Activated naive CD4-positive, alpha-beta T cell treated with anti-CD3 and anti-CD28 coated beads, Interleukin-2, amount 10 ng/mL, durations not matched to agents 7 days and 5 days (primary cell): ENCODE results near the gene IL24.

Experiments used
- CTCF ChIA-PET: fragments of 350-600 bp; sonication (Branson Sonifier 250); formaldehyde crosslinking; loops from one replicate; lab custom pipeline; 2021; ENCODE audit warnings: antibody characterized with exemption; lab: Charles Lee
- DNase-seq: peaks from one replicate; pipeline ENCODE4 v3.0.0-alpha.2; 2020
- H3K27ac Mint-ChIP-seq: one replicate; pipeline ENCODE4 v1.8.0; 2021; ENCODE audit warnings: mild to moderate bottlenecking, moderate library complexity, mixed read lengths
- H3K27me3 Mint-ChIP-seq: one replicate; pipeline ENCODE4 v1.8.0; 2021; ENCODE audit warnings: mild to moderate bottlenecking, mixed read lengths
- H3K36me3 Mint-ChIP-seq: one replicate; pipeline ENCODE4 v1.8.0; 2021; ENCODE audit warnings: mixed read lengths
- H3K4me1 Mint-ChIP-seq: one replicate; pipeline ENCODE4 v1.8.0; 2021; ENCODE audit warnings: mixed read lengths
- H3K4me3 Mint-ChIP-seq: one replicate; pipeline ENCODE4 v1.8.0; 2021; ENCODE audit warnings: mild to moderate bottlenecking, moderate library complexity, mixed read lengths
- H3K9me3 Mint-ChIP-seq: one replicate; pipeline ENCODE4 v1.8.0; 2021; ENCODE audit warnings: mixed read lengths

The IL24 gene

DNA sequence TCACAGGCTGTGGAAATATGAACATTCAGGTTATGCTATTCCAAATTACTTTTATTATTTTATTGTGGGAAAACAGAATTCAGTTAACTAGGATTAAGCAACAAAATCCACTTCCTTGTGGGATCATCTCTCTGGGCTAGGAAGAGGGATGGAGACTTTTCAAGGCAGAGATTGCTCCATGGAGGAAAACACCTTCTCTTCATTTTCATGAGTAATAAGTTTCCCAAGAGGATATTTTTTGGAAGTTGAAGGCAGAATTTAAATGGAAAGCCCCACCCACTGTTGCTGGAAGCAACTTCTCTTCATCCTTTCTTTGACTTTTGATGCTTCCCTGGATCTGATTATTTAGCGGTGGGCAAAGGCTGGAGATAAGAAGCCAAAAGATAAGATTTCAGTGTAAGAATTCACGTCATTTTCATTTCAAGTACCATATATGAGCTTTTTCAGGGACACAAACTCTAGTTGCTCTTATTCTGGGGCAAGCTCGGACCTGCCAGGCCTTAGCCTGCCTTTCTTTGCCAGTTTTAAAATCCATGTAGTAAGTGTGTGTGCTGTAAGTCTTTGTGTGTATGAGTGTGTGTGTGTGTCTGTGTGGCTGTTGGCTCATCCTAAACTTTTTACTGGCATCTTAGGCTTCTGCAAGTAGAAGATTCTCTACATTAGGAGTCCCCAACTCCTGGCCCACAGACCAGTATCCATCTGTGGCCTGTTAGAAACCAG is 11.7 kb upstream of the IL24 start:
- Mint-ChIP-seq H3K9me3 (no peaks in the 10 kb centered on the region), H3K27me3 (peaks cover 31% of the 10 kb centered on the region), H3K27ac (no peak overlapping the region), H3K4me3 (no peak overlapping the region), H3K4me1 (peaks cover 20% of the 10 kb centered on the region), H3K36me3 (no peaks in the 10 kb centered on the region)
- CTCF ChIA-PET = interaction anchor here (0.9 to 1.4 kb wide), 3 partner anchors 9 to 96 kb away, joined by 4 to 5 read pairs (median 4); partner anchors contain the start of gene IL20
- no peak for DNase-seq

DNA sequence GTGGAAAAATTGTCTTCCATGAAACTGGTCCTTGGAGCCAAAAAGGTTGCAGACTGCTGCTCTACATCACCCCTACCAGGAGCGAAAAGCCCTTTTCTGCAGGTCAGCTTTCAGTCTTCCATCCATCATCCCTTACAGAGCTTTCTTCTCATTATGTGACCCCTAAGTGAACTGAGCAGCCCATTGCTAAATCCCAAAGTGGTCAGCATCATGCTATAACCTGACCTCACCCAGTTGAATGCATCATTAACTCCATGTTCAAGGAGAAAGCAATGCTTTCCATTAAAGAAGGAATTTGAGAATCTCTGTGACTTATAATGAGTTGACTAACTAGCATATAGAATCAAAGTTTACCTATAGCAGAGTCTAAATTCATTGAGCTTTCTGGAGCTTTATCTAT is 10.4 kb upstream of the IL24 start:
- H3K9me3 Mint-ChIP-seq = peaks cover 4% of the 10 kb centered on the region
- H3K27ac Mint-ChIP-seq = no peak overlapping the region
- H3K27me3 Mint-ChIP-seq = peaks cover 31% of the 10 kb centered on the region
- H3K4me1 Mint-ChIP-seq = peaks cover 34% of the 10 kb centered on the region
- H3K4me3 Mint-ChIP-seq = no peak overlapping the region
- DNase-seq = no peak
- peaks cover 4% of the 10 kb centered on the region for H3K36me3 Mint-ChIP-seq
- CTCF ChIA-PET = interaction anchor here (0.6 to 1.2 kb wide), 5 partner anchors 21 to 420 kb away, joined by 3 read pairs; no protein-coding TSS in a partner anchor

DNA sequence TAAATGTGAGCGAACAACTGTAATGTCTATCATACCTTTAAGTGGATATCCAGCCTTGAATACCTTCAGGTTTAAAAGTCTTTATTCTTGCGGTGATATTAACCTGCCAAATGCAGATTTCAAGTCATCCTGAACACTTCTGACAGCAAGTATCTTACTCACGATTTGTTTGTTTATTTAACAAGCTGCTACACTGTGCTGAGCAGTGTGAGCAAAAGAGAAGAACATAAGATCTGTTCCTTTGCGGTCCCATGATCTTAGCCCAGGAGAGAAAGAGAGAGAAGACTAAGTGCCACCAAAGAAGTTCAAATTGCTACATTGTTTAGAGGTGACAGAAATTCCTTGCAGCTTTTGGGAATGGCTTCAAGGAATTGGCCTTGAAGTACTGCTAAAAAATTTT is 9.5 kb upstream of the IL24 start:
- Mint-ChIP-seq H3K27ac (no peak overlapping the region), H3K4me1 (peaks cover 35% of the 10 kb centered on the region), H3K27me3 (peaks cover 31% of the 10 kb centered on the region), H3K9me3 (peaks cover 4% of the 10 kb centered on the region), H3K36me3 (peaks cover 4% of the 10 kb centered on the region), H3K4me3 (no peak overlapping the region)
- DNase-seq = no peak
- CTCF ChIA-PET = interaction anchor here (1.2 kb wide), 2 partner anchors 23 to 24 kb away, joined by 3 read pairs; no protein-coding TSS in a partner anchor

DNA sequence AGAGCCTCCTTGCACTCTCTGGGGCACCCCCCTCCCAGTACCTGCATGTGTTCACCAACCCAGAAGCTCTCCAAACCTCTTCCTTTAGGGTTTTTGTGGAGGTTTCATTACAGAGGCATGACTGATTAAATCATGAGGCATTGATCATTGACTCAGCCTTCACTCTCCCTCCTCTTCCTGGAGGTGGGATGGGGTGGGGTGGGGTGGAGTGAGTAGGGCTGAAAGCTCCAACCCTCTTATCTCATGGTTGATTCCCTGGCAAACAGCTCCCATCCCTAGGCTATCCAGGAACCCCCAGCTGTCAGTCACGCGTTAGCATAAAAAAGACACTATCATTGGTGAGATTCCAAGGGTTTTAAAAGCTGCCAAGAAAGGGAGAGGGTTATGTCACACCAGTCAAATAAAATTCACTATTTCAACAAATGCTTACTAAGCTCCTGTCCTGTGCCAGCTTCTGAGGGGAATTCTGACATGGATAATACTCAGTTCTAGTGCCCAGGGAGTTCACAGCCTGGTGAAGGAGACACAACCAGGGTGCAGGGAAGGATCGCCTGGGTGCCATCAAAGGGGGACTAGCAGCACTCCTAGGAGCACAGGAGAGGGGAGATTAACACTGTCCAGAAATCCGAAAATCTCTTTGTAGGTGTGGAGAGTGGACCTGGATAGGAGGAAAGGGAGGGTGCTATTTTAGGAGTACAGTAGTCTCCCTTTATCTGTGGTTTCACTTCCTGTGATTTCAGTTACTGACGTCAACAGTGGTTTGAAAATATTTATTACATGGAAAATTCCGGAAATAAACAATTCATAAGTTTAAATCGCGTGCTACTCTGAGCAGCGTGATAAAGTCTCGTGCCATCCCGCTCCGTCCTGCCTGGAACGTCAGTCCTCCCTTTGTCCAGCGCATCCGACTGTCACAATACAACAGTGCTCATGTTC is 6.8 kb upstream of the IL24 start:
- CTCF ChIA-PET = interaction anchor here (0.5 to 1.5 kb wide), 2 partner anchors 22 to 26 kb away, joined by 4 read pairs; no protein-coding TSS in a partner anchor
- Mint-ChIP-seq H3K9me3 (peaks cover 4% of the 10 kb centered on the region), H3K27ac (peak overlapping the region; percentile 84), H3K27me3 (peaks cover 22% of the 10 kb centered on the region), H3K4me3 (no peak overlapping the region), H3K4me1 (peaks cover 43% of the 10 kb centered on the region), H3K36me3 (peaks cover 5% of the 10 kb centered on the region)
- no peak for DNase-seq

DNA sequence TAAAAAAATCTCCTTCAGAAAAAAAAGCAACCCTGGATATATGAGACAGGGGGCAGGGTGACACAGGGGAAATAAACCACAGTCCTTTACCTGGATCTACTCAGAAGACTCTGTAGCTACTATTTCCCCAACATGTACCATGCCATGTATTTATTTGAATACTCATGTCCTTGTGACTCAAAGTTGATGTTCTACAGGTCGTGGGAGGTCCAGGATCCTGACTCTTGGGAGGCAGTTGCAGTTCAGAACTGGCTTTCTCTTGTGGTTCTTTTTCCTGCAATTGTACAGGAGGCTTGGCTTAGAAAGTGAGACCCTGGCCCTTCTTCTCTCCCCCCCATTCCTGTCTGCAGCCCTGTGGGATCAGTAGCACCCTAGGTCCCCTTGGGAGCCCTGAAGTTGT is 5.8 kb upstream of the IL24 start:
- no peak for DNase-seq
- Mint-ChIP-seq H3K27me3 (peaks cover 15% of the 10 kb centered on the region), H3K27ac (no peak overlapping the region), H3K4me1 (peaks cover 43% of the 10 kb centered on the region), H3K4me3 (no peak overlapping the region), H3K36me3 (peaks cover 5% of the 10 kb centered on the region), H3K9me3 (peaks cover 4% of the 10 kb centered on the region)
- CTCF ChIA-PET = interaction anchor here (1.2 kb wide), 1 partner anchor 9 kb away, joined by 3 read pairs; no protein-coding TSS in a partner anchor

DNA sequence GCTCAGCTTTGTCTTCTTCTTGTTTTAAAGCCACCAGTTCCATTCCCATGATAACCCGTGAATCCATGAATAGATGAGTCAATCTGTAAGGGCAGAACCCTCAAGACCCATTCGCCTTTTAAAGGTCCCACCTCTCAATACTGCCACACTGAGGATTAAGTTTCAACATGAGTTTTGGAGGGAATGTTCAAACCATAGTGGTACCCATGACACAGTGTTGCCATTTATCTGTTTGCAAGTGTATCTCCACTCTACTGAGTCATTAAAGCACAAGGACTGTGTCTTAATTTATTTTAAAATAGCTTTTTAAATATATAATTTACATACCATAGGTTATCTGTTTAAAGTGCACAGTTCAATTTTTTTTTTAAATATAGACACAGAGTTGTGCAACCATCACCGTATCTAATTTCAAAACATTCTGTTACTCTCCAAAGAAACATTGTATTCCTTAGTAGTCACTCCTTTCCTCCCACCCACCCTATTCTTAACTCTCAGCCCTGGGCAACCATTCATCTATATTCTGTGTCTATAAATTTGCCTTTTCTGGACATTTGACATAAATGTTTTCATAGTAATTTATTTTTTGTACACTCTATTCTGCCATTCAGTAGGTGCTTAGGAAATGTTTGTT is 4.8 kb upstream of the IL24 start:
- no peak for DNase-seq
- H3K27ac Mint-ChIP-seq = no peak overlapping the region
- no peak overlapping the region for H3K4me3 Mint-ChIP-seq
- peaks cover 46% of the 10 kb centered on the region for H3K4me1 Mint-ChIP-seq
- CTCF ChIA-PET = interaction anchor here (1.0 to 1.3 kb wide), 5 partner anchors 8 to 44 kb away, joined by 3 read pairs; partner anchors contain the start of gene IL20
- peaks cover 5% of the 10 kb centered on the region for H3K36me3 Mint-ChIP-seq
- peaks cover 10% of the 10 kb centered on the region for H3K27me3 Mint-ChIP-seq
- H3K9me3 Mint-ChIP-seq = peaks cover 4% of the 10 kb centered on the region

DNA sequence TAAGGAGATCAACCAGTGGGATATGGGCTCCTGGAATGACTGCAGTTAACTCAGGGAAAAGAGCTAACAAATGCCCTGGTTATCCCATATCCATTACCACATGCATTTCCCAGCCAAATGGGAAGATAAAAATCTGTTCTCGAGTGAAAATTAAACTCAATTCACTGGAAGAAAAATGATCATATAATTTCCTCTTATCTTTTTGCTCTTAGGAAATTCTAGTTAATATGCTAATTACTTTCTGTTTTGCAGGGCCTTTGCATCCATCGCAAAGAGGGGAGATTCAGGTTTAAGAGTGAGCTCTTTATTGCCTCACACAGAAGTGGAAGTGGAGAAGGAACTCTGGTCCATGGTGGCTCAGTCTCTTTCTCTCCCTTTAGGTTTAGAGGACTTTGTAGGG is 3.9 kb upstream of the IL24 start:
- Mint-ChIP-seq H3K9me3 (peaks cover 4% of the 10 kb centered on the region), H3K4me1 (peaks cover 45% of the 10 kb centered on the region), H3K27ac (no peak overlapping the region), H3K4me3 (no peak overlapping the region), H3K27me3 (peaks cover 7% of the 10 kb centered on the region), H3K36me3 (peaks cover 5% of the 10 kb centered on the region)
- DNase-seq = no peak
- CTCF ChIA-PET = interaction anchor here (1.2 to 1.3 kb wide), 3 partner anchors 15 to 45 kb away, joined by 3 read pairs; no protein-coding TSS in a partner anchor

DNA sequence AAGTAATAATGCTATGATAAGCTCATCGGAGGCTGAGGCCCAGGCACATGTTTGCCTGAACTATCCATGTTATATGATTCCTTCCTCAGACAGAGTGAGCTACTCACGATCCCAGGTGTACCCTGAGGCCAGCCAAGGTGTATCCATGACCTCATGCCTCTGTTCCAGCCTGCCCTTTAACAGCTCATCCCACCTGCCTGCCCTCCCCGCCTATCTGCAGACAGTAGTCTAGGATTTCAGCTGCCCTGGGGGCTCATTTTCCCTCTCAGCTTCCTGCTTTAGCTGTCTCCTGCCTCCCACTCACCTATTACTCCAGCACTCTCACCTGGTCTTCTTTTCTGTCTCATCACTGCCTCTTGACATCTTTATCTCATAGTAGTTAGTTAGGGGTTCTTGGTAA is 1.9 kb upstream of the IL24 start:
- no peak for DNase-seq
- H3K4me3 Mint-ChIP-seq = no peak overlapping the region
- H3K27ac Mint-ChIP-seq = no peak overlapping the region
- H3K27me3 Mint-ChIP-seq = peaks cover 6% of the 10 kb centered on the region
- H3K36me3 Mint-ChIP-seq = peaks cover 5% of the 10 kb centered on the region
- CTCF ChIA-PET = interaction anchor here (1.1 to 2.0 kb wide), 5 partner anchors 10 to 170 kb away, joined by 3 to 12 read pairs (median 4); no protein-coding TSS in a partner anchor
- peaks cover 32% of the 10 kb centered on the region for H3K4me1 Mint-ChIP-seq
- peaks cover 4% of the 10 kb centered on the region for H3K9me3 Mint-ChIP-seq

DNA sequence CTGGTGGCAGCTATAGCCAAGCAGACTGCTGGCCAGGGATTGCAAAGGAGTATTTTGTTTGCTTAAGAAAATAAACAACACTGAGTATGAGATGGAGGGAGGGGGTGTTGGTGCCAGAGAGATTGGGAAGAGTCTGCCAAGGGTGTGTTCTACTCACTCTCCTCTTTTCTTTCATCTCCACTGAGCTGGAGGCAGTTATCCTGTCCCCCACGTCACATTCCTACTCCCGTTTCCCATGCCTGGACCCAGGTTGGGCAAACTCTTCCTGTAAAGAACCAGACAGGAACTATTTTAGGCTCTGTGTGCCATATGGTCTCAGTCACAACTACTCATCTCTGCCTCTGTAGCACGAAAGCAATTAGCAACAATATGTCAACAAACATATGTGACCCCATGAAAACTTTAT is 1.4 kb upstream of the IL24 start:
- Mint-ChIP-seq H3K4me1 (peaks cover 27% of the 10 kb centered on the region), H3K4me3 (no peak overlapping the region), H3K9me3 (peaks cover 3% of the 10 kb centered on the region), H3K36me3 (peaks cover 4% of the 10 kb centered on the region), H3K27ac (no peak overlapping the region), H3K27me3 (peaks cover 5% of the 10 kb centered on the region)
- DNase-seq = no peak
- CTCF ChIA-PET = interaction anchor here (1.1 to 2.0 kb wide), 3 partner anchors 10 to 16 kb away, joined by 4 to 12 read pairs (median 8); no protein-coding TSS in a partner anchor

DNA sequence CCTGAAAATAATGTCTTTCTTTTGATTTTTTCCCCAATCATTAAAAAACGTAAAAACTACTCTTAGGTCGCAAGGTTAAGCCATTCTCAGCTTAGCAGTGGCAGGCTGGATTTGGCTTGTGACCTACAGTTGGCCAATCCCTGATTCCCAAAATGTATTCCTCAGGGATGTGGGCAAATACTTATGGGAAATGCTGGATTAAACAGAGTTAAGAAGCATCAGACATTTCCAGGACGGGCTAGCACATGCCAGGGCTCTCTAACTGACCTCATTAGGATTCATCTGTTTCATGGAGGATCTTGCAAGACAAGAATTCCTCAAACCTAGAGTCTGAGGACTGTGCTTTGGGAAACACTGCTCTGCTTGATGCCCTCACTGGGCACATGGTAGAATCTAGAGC is 982 bp upstream of the IL24 start:
- Mint-ChIP-seq H3K4me1 (peaks cover 23% of the 10 kb centered on the region), H3K27me3 (peaks cover 5% of the 10 kb centered on the region), H3K4me3 (no peak overlapping the region), H3K27ac (no peak overlapping the region), H3K9me3 (no peaks in the 10 kb centered on the region), H3K36me3 (peaks cover 1% of the 10 kb centered on the region)
- DNase-seq = no peak
- CTCF ChIA-PET = interaction anchor here (1.1 to 1.9 kb wide), 3 partner anchors 10 to 86 kb away, joined by 3 to 8 read pairs (median 4); no protein-coding TSS in a partner anchor

DNA sequence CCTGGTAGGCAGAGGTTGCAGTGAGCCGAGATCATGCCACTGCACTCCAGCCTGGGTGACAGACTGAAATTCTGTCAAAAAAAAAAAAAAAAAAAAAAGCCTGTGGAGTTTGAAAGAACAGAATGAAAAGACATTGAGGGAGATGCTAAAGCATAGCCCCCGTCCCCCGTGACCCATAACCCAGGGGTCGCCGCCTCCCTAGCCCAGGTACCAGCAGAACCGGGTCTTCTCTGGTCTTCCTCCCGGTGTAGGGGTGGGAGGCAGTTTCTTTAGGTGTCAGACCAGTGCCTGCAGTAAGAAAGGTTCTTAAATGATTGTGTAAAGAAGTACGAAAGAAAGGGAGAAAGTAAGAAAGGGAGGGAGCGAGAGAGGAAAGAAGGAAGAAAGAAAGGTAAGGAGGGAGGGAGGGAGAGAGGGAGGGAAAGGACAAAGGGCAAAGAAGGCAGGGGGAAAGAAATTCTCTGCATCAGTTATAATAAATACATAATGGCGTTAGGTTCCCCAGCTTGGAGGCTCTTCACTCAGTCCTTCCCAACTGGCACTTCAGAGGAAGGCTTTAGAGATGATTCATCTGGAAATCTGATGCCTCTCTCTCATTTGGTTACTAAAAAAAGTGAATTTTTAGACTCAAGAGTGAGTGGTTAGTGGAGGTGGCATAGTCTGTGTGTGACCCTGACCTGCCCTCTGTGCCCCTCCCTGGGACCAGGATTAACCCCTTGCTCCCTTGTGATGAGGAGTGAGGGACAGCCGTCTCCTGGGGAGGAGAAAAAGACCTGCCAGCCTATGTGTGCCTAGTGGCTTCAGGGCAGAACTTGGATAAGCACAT is 1.1 kb downstream of the IL24 start:
- peaks cover 5% of the 10 kb centered on the region for H3K27me3 Mint-ChIP-seq
- no peak overlapping the region for H3K4me3 Mint-ChIP-seq
- no peaks in the 10 kb centered on the region for H3K9me3 Mint-ChIP-seq
- peaks cover 16% of the 10 kb centered on the region for H3K4me1 Mint-ChIP-seq
- DNase-seq = no peak
- CTCF ChIA-PET = interaction anchor here (1.2 to 2.2 kb wide), 2 partner anchors 14 to 89 kb away, joined by 8 to 9 read pairs; no protein-coding TSS in a partner anchor
- no peak overlapping the region for H3K27ac Mint-ChIP-seq
- H3K36me3 Mint-ChIP-seq = peaks cover 14% of the 10 kb centered on the region

DNA sequence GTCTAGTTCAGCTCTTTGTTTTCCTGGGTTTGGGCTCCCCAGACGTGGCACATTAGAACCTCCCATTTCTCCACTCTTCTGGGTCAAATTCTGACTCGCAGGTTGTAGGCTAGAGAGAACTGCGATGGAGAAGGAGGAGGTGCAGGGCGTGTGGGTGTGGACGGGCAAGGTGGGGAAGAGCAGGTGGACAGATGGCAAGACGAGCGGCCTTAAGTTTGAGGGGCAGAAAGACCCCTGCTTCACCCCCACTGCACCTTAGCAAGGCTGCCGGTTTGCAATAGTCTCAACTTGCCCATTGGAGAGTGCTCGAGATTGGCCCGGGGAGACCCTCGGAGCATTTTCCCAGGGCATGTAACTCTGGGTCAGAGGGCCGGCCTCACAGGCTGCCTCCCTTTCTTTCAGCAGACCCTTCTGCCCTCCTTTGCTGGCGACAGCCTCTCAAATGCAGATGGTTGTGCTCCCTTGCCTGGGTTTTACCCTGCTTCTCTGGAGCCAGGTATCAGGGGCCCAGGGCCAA is 1.7 kb downstream of the IL24 start:
- CTCF ChIA-PET = interaction anchor here (1.1 to 2.9 kb wide), 3 partner anchors 13 to 89 kb away, joined by 4 to 15 read pairs (median 9); no protein-coding TSS in a partner anchor
- no peak overlapping the region for H3K4me3 Mint-ChIP-seq
- H3K27me3 Mint-ChIP-seq = peaks cover 5% of the 10 kb centered on the region

More for the DNA sequence above, 1.7 kb downstream of the IL24 start:
- Mint-ChIP-seq H3K36me3 (peaks cover 21% of the 10 kb centered on the region), H3K4me1 (peaks cover 12% of the 10 kb centered on the region), H3K9me3 (no peaks in the 10 kb centered on the region), H3K27ac (peak overlapping the region; percentile 28)
- no peak for DNase-seq
